Karpas-422 (cell line): Measurements from ENCODE around the gene TBC1D4. TPM values are rescaled to one million over a fixed set of nuclear protein-coding genes. Genes with fewer than 3 reads are reported as not detected.

Experiments
- DNase-seq: peaks from one replicate; pipeline ENCODE4 v3.0.0-alpha.2; 2015
- H2AFZ ChIP-seq: fragments of 200-600 bp; sonication (generic); 2 replicates; pipeline ENCODE4 v1.6.1; 2014; ENCODE audit warnings: antibody characterized with exemption, low read length, mixed read lengths
- H3K27ac ChIP-seq: fragments of 200-600 bp; sonication (generic); 2 replicates; pipeline ENCODE4 v1.5.1; 2014; ENCODE audit warnings: mild to moderate bottlenecking, low read length, moderate library complexity
- H3K27me3 ChIP-seq: fragments of 200-600 bp; sonication (generic); 2 replicates; pipeline ENCODE4 v1.6.1; 2014; ENCODE audit warnings: low read length, mixed read lengths
- H3K36me3 ChIP-seq: fragments of 200-600 bp; sonication (generic); 2 replicates; pipeline ENCODE4 v1.6.1; 2014; ENCODE audit warnings: low read length, mixed read lengths; ENCODE audit not compliant: insufficient read depth
- H3K4me1 ChIP-seq: fragments of 200-600 bp; sonication (generic); 2 replicates; pipeline ENCODE4 v1.6.1; 2014; ENCODE audit warnings: mild to moderate bottlenecking, low read length, mixed read lengths
- H3K4me2 ChIP-seq: fragments of 200-600 bp; sonication (generic); 2 replicates; pipeline ENCODE4 v1.6.1; 2014; ENCODE audit warnings: low read length, low read depth, mild to moderate bottlenecking; ENCODE audit not compliant: poor library complexity, severe bottlenecking
- H3K4me3 ChIP-seq: fragments of 200-600 bp; sonication (generic); 2 replicates; pipeline ENCODE4 v1.5.1; 2014; ENCODE audit warnings: mild to moderate bottlenecking, antibody characterized with exemption, low read length, mixed read lengths
- H3K79me2 ChIP-seq: fragments of 200-600 bp; sonication (generic); 2 replicates; pipeline ENCODE4 v1.6.1; 2014; ENCODE audit warnings: mild to moderate bottlenecking, low read length, mixed read lengths
- H3K9ac ChIP-seq: fragments of 200-600 bp; sonication (generic); 2 replicates; pipeline ENCODE4 v1.6.0; 2014; ENCODE audit warnings: low read length
- H3K9me2 ChIP-seq: fragments of 200-600 bp; sonication (generic), shearing (Covaris generic); replicated peaks from 2 replicates; pipeline ENCODE4 v1.6.0; 2014; ENCODE audit warnings: mild to moderate bottlenecking, low read length, moderate library complexity; ENCODE audit not compliant: insufficient read depth
- H3K9me3 ChIP-seq: fragments of 300-700, 200-600 bp; sonication (generic); 2 replicates; pipeline ENCODE4 v1.6.1; 2014; ENCODE audit warnings: low read length, mixed read lengths
- H4K20me1 ChIP-seq: fragments of 200-600 bp; sonication (generic); 2 replicates; pipeline ENCODE4 v1.6.1; 2014; ENCODE audit warnings: mild to moderate bottlenecking, antibody characterized with exemption, low read length, low read depth; ENCODE audit not compliant: insufficient read depth
- total RNA-seq: library from RNA; depleted of rRNA; stranded (reverse); fragments of >200 nt; shearing (Covaris generic); gene quantifications from 2 replicates; pipeline ENCODE4 v1.2.3, GENCODE V29; 2014; ENCODE audit warnings: low replicate concordance

Gene TBC1D4
- total RNA-seq, 1 experiment from 2014 or later = 4.0 TPM

DNA sequence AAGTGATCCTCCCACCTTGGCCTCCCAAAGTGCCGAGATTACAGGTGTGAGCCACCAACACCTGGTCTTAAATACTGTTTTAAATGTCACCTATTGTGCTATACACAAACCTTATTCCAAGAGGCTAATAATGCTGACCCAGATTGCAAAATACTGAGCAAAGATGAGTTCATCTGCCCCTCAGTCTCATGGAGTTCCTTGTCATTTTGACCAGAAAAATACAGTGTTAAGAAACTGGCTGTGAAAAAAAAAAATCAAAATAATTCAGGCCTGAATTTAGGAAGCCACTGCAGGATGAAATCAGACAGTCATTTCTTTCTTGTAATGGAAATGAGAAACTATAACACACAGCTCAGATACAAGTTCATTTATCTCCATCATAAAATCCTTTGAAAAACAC lies 59.9 kb downstream of the TBC1D4 start:
- peaks cover 34% of the 10 kb centered on the region for H3K4me1 ChIP-seq
- H3K4me2 ChIP-seq = no peak overlapping the region
- H3K27me3 ChIP-seq = no peaks in the 10 kb centered on the region
- H3K9me3 ChIP-seq = no peaks in the 10 kb centered on the region
- H3K9me2 ChIP-seq = no peaks in the 10 kb centered on the region
- no peak overlapping the region for H3K4me3 ChIP-seq
- H3K36me3 ChIP-seq = no peaks in the 10 kb centered on the region
- DNase-seq = no peak
- H3K79me2 ChIP-seq = no peaks in the 10 kb centered on the region
- H3K27ac ChIP-seq = no peak overlapping the region
- H4K20me1 ChIP-seq = no peaks in the 10 kb centered on the region
- H3K9ac ChIP-seq = no peak overlapping the region
- H2AFZ ChIP-seq = no peak overlapping the region

DNA sequence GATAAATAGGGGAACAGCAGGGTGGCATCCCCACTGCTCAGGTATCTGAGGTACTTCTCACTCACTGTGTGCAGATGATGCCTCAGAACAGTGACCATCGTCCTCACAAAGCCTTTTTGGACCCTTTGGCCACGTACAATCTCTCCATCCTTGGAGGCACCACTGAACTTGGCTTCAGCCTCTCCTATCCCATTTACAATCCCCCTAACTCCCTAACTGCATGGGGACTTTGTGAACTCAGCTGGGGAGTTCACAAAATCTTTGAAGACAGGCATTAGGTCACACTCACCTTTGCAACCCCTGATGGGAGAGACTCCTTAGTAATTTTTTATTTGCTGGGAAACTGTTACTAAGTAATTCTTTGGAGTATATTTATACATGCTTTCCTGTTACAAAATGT lies 60.8 kb downstream of the TBC1D4 start:
- Histone ChIP-seq H3K27me3 (no peaks in the 10 kb centered on the region), H3K4me3 (no peak overlapping the region), H3K4me2 (no peak overlapping the region), H3K36me3 (no peaks in the 10 kb centered on the region), H3K9me2 (no peaks in the 10 kb centered on the region), H3K9ac (no peak overlapping the region), H4K20me1 (no peaks in the 10 kb centered on the region), H3K4me1 (peaks cover 34% of the 10 kb centered on the region), H3K9me3 (no peaks in the 10 kb centered on the region), H3K79me2 (no peaks in the 10 kb centered on the region), H3K27ac (no peak overlapping the region), H2AFZ (no peak overlapping the region)
- no peak for DNase-seq

DNA sequence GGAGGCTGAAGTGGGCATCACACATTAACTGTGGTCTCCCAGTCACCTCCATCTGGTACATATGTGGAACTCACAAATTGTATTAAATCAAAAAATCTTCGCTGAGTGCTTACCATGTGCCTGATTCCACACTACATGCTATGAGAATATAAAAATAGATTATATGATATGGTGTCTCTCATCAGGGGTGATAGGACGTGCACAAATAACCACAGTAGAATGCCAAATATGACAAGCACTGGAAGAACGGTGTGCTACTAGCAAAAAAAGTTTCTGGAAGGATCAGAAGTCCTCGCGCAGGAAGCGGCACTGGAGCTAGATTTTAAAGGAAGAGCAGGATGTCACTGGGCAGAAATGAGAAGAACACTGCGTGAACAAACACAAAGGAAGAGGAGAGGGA lies 62.3 kb downstream of the TBC1D4 start:
- Histone ChIP-seq H2AFZ (no peak overlapping the region), H3K4me3 (no peak overlapping the region), H3K9me3 (no peaks in the 10 kb centered on the region), H3K9ac (no peak overlapping the region), H3K36me3 (no peaks in the 10 kb centered on the region), H4K20me1 (no peaks in the 10 kb centered on the region), H3K9me2 (no peaks in the 10 kb centered on the region), H3K27ac (no peak overlapping the region), H3K79me2 (no peaks in the 10 kb centered on the region), H3K27me3 (no peaks in the 10 kb centered on the region), H3K4me1 (peaks cover 24% of the 10 kb centered on the region), H3K4me2 (no peak overlapping the region)
- DNase-seq = no peak

DNA sequence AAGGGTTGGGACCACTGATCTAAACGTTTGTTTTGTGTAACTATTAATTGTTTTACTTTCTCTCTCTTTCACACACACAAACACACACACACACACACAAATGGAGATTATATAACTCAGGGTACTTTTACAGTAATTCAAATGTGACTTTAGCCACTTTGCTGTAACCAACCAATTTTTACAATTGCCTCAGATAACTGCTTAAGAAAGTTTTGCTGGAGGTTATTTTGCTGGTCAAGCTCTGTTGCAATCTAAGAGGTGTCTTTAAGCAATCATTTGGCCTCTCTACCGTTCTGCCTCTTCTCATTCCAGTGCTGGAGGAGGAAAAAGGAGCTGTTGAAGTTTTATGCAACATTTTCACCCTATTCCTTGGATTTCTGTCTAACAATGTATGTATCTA lies 63.0 kb downstream of the TBC1D4 start:
- Histone ChIP-seq H4K20me1 (no peaks in the 10 kb centered on the region), H3K9ac (no peak overlapping the region), H3K79me2 (no peaks in the 10 kb centered on the region), H3K27ac (no peak overlapping the region), H3K27me3 (no peaks in the 10 kb centered on the region), H3K36me3 (no peaks in the 10 kb centered on the region), H3K4me1 (peaks cover 20% of the 10 kb centered on the region), H3K4me3 (no peak overlapping the region), H2AFZ (no peak overlapping the region), H3K4me2 (no peak overlapping the region), H3K9me2 (no peaks in the 10 kb centered on the region), H3K9me3 (no peaks in the 10 kb centered on the region)
- DNase-seq = no peak

DNA sequence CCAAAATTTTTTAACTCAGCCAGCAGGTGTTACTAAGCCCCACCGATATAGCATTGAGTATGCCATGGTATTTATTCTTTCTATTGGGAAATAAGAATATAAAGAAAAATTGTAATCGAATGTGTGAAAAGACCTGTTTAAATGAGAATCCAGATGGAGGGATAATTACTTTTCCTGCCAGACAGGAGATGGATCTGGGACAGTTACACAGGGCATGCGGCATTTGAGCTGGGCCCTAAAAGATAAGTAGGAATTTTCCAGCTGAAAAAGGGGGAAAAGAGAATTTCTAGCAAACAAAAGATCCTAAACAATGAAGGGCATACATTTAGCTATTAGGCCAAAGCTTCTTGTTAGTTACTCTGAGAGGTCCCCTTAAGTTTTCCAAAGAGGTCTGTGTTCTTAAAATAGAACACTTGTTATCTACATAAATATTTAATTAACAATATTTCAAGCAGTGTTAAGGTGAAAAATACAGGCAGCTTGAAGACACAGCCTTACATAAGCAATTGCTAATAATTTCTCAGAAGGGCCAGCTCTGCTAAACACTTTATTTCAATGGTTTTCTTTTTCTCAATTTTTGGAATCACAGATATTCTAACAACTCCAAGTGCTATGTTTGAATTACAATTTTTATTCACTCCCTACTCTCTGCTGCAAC lies 63.7 kb downstream of the TBC1D4 start:
- Histone ChIP-seq H3K4me3 (no peak overlapping the region), H3K27ac (no peak overlapping the region), H3K9ac (no peak overlapping the region), H3K27me3 (no peaks in the 10 kb centered on the region), H3K36me3 (no peaks in the 10 kb centered on the region), H3K79me2 (no peaks in the 10 kb centered on the region), H3K9me2 (no peaks in the 10 kb centered on the region), H3K4me2 (no peak overlapping the region), H3K4me1 (peaks cover 14% of the 10 kb centered on the region), H2AFZ (no peak overlapping the region), H4K20me1 (no peaks in the 10 kb centered on the region), H3K9me3 (no peaks in the 10 kb centered on the region)
- DNase-seq = no peak

DNA sequence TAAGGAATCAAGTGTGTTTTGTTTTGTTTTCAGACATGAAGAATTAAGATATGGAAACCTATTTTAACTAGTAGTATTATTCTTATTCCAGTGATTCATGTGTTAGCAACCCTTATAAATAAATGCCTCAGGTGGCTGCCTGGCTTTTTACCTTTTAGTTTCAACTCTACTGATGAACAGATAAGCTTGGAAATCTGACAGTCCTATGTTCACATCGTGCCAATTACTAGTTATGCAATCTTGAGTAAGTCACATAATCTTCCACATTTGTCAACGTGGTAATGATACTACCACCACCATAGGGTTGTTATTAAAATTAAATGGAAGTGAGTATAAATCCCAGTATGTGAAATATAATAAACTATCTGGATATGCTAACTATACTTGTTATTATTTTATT lies 64.3 kb downstream of the TBC1D4 start:
- no peaks in the 10 kb centered on the region for H3K79me2 ChIP-seq
- no peaks in the 10 kb centered on the region for H3K36me3 ChIP-seq
- no peak overlapping the region for H3K4me3 ChIP-seq
- no peaks in the 10 kb centered on the region for H4K20me1 ChIP-seq
- no peak overlapping the region for H3K4me2 ChIP-seq
- no peaks in the 10 kb centered on the region for H3K9me3 ChIP-seq
- H3K4me1 ChIP-seq = peaks cover 7% of the 10 kb centered on the region
- H3K27me3 ChIP-seq = no peaks in the 10 kb centered on the region
- H3K27ac ChIP-seq = no peak overlapping the region
- no peak overlapping the region for H2AFZ ChIP-seq
- no peak overlapping the region for H3K9ac ChIP-seq
- no peaks in the 10 kb centered on the region for H3K9me2 ChIP-seq
- DNase-seq = no peak

DNA sequence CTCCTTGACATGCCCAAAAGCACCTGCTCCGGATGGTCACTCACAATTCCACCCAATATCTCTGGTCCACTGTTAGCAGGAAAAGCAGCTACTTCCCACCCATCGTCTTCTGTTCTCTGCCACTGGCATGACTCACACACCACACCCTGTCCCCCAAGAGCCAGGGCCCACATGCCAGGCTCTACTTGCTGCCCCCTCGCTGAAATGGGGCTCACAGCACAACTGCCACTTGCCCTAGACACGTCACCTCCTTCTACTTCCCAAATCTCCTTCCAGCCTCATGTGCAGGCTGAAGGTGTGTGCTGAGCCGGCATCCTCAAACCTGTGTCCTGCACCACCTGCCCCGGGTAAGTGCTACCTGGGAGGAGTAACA lies 65.0 kb downstream of the TBC1D4 start:
- H3K9me2 ChIP-seq = no peaks in the 10 kb centered on the region
- no peak overlapping the region for H3K4me2 ChIP-seq
- no peaks in the 10 kb centered on the region for H3K27me3 ChIP-seq
- H3K9ac ChIP-seq = no peak overlapping the region
- H2AFZ ChIP-seq = no peak overlapping the region
- H3K9me3 ChIP-seq = no peaks in the 10 kb centered on the region
- no peak for DNase-seq
- H3K4me1 ChIP-seq = peaks cover 3% of the 10 kb centered on the region
- no peaks in the 10 kb centered on the region for H3K36me3 ChIP-seq
- H3K27ac ChIP-seq = no peak overlapping the region
- no peaks in the 10 kb centered on the region for H4K20me1 ChIP-seq
- no peak overlapping the region for H3K4me3 ChIP-seq
- H3K79me2 ChIP-seq = no peaks in the 10 kb centered on the region

DNA sequence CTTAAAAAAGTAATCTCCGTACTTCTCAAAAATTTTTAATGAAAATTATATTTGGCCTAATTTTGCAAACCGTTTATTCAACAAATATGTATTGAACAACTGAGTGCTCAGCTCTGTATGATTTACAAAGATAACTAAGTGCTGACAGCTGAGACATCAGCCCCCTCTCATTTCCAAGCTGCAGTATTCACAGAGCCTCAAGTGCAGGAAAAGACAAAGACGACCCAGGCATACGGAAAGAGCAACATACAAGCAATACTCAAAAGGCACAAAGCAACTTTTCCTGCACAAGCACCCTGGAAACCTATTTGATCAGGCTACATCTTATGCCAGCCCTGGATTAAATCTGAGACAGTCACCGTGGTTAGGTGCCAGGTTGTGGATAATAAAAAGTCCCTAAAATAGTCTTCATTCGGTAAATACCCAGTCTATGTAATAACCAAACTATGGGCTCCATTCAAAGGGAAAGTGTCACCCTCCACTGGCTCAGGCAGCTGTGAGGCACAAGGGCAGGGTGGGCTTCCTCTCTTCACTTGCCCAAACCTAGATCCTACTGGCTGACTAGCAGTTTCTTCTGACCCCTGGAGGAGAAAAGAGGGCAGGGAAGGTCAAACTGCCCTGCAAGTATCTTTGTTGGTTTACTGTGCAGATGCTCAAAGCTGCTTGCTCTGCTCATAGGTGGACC lies 65.5 kb downstream of the TBC1D4 start:
- no peak overlapping the region for H3K4me2 ChIP-seq
- no peaks in the 10 kb centered on the region for H4K20me1 ChIP-seq
- peaks cover 3% of the 10 kb centered on the region for H3K4me1 ChIP-seq
- no peak overlapping the region for H2AFZ ChIP-seq
- no peak overlapping the region for H3K27ac ChIP-seq
- no peak for DNase-seq
- H3K9me2 ChIP-seq = no peaks in the 10 kb centered on the region
- no peak overlapping the region for H3K4me3 ChIP-seq
- no peak overlapping the region for H3K9ac ChIP-seq
- H3K79me2 ChIP-seq = no peaks in the 10 kb centered on the region
- no peaks in the 10 kb centered on the region for H3K9me3 ChIP-seq
- no peaks in the 10 kb centered on the region for H3K36me3 ChIP-seq
- no peaks in the 10 kb centered on the region for H3K27me3 ChIP-seq
